ENCODE measurements around the gene ASB1.

- no peak for TF ChIP-seq CTCF (IDR thresholded peaks at IDR 0.05)
- TF ChIP-seq JUND (IDR thresholded peaks at IDR 0.05): no peak
- TF ChIP-seq YY1 (IDR thresholded peaks at IDR 0.05; ENCODE audit: low read depth): no peak
- no peak for TF ChIP-seq POLR2AphosphoS5 (IDR thresholded peaks at IDR 0.05; ENCODE audit: low read depth, low read length)
These were observed 13.6 kb downstream of the ASB1 start for GRCh38 chr2:238440331-238440730.

Data from SK-N-SH (cell line).